ENCODE results near the gene FAM120C. TPM values are rescaled to one million over a fixed set of nuclear protein-coding genes. Genes with fewer than 3 reads are reported as not detected.

Gene FAM120C
- total RNA-seq, 1 experiment from 2014 or later, result 16.6 TPM

DNA sequence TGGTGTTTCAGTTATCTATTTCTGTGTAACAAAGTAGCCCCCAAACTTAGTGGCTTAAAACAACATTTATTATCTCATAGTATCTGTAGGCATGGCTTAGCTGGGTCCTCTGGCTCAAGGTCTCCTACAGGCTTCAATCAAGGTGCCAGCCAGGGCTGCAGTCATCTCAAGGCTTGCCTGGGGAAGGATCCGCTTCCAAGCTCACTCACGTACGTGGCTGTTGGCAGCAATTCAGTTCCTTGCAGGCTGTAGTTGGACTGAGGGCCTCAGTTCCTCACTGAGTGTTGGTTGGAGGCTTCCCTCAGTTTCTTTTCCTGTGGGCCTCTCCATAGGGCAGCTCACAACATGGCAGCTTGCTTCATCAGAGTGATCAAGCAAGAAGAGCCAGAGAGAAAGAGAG is 9.3 kb downstream of the FAM120C start:
- Histone ChIP-seq H3K4me1 (ENCODE audit: low read length) (peaks cover under 1% of the 10 kb centered on the region; the same call in 1 of the 2 replicates), H3K9ac (ENCODE audit: low read length) (no peak overlapping the region), H3K79me2 (ENCODE audit: low read length) (peaks cover 32% of the 10 kb centered on the region), H3K27ac (ENCODE audit: low read length) (no peak overlapping the region), H4K20me1 (ENCODE audit: insufficient read depth, low read depth, low read length) (no peaks in the 10 kb centered on the region), H3K4me3 (ENCODE audit: low read length) (no peak overlapping the region), H3K9me3 (ENCODE audit: low read length) (no peaks in the 10 kb centered on the region), H2AFZ (ENCODE audit: low read length) (no peak overlapping the region), H3K9me2 (replicated peaks; ENCODE audit: insufficient read depth, low read length) (no peaks in the 10 kb centered on the region), H3K4me2 (ENCODE audit: low read depth, low read length, poor library complexity, severe bottlenecking) (no peak overlapping the region), H3K36me3 (ENCODE audit: insufficient read depth, low read length) (peaks cover 20% of the 10 kb centered on the region), H3K27me3 (ENCODE audit: low read length) (no peaks in the 10 kb centered on the region)
- DNase-seq, result no peak

DNA sequence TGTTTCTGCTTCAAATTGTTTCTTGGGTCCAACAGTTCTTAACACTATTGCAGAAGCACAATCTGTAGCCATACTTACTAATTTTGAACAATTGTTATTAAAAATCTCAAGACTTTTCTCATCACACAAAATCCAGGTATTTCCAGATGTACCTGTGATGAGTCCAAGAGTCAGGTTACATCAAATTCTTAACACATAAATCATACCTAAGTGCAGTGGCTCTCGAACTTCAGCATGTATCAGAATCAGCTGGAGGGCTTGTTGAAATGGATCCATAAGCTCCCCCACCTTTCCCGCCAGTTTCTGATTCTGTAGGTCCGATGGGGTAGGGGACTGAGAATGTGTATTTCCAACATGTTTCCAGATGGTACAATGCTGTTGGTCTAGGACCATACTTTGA is 10.6 kb downstream of the FAM120C start:
- H3K4me1 ChIP-seq (ENCODE audit: low read length), result no peaks in the 10 kb centered on the region
- H3K27me3 ChIP-seq (ENCODE audit: low read length), result no peaks in the 10 kb centered on the region
- no peaks in the 10 kb centered on the region for H3K9me3 ChIP-seq (ENCODE audit: low read length)
- no peak overlapping the region for H3K4me3 ChIP-seq (ENCODE audit: low read length)
- H3K79me2 ChIP-seq (ENCODE audit: low read length), result peaks cover 19% of the 10 kb centered on the region
- H3K36me3 ChIP-seq (ENCODE audit: insufficient read depth, low read length), result peaks cover 18% of the 10 kb centered on the region
- no peak for DNase-seq
- H2AFZ ChIP-seq (ENCODE audit: low read length), result no peak overlapping the region
- no peak overlapping the region for H3K9ac ChIP-seq (ENCODE audit: low read length)
- no peaks in the 10 kb centered on the region for H4K20me1 ChIP-seq (ENCODE audit: insufficient read depth, low read depth, low read length)
- H3K4me2 ChIP-seq (ENCODE audit: low read depth, low read length, poor library complexity, severe bottlenecking), result no peak overlapping the region
- no peak overlapping the region for H3K27ac ChIP-seq (ENCODE audit: low read length)
- no peaks in the 10 kb centered on the region for H3K9me2 ChIP-seq (replicated peaks; ENCODE audit: insufficient read depth, low read length)

DNA sequence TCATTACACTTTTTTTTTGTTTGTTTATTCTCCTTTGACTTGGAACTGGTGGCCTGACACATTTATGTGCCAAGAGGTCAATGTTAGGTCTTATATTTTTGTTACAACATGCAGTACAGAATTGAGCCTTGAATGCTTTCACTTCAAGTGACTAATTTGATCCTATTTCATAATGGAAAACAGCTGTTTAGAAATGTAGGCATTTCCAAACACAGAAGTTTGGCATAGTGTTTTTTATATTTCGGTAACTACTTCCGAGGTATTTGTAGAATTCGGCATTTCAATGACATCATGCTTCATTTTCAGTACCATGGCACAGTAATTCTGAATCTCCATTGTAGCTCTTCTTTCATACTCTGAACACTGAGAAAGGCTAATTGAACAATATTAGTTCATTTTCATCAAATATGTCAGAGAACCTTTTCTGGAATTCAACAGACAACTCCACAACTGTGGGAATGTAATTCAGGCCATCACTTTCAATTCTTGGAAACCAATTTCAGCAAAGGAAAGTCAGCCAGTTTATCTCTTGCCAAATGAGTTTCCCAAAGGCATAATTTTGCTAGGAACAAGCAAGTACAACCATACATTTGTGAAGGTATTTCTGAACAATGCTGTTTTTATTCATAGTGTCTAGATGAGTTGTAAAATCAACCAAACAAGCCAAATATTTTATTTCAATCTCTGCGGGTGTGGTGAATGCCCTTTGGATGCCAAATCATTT is 11.4 kb downstream of the FAM120C start:
- Histone ChIP-seq H3K36me3 (ENCODE audit: insufficient read depth, low read length) (peaks cover 17% of the 10 kb centered on the region), H3K4me3 (ENCODE audit: low read length) (no peak overlapping the region), H3K27ac (ENCODE audit: low read length) (no peak overlapping the region), H3K9me2 (replicated peaks; ENCODE audit: insufficient read depth, low read length) (no peaks in the 10 kb centered on the region), H3K4me2 (ENCODE audit: low read depth, low read length, poor library complexity, severe bottlenecking) (no peak overlapping the region), H3K27me3 (ENCODE audit: low read length) (no peaks in the 10 kb centered on the region), H3K9ac (ENCODE audit: low read length) (no peak overlapping the region), H3K4me1 (ENCODE audit: low read length) (no peaks in the 10 kb centered on the region), H3K9me3 (ENCODE audit: low read length) (no peaks in the 10 kb centered on the region), H3K79me2 (ENCODE audit: low read length) (peaks cover 11% of the 10 kb centered on the region), H2AFZ (ENCODE audit: low read length) (no peak overlapping the region), H4K20me1 (ENCODE audit: insufficient read depth, low read depth, low read length) (no peaks in the 10 kb centered on the region)
- no peak for DNase-seq

DNA sequence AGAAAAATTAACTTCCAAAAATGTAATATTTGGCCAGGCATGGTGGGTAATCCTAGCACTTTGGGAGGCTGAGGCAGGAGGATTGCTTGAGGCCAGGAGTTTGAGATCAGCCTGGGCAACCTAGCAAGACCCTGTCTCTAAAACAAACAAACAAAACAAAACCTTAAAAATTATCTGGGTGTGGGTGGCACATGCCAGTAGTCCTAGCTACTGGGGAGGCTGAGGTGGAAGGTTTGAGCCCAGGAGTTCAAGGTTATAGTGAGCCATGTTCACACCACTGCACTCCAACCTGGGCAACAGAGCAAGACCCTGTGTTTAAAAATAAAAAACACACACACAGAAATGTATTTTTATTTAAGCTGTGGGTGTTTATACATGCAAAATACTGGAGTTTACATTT is 12.0 kb downstream of the FAM120C start:
- Histone ChIP-seq H3K79me2 (ENCODE audit: low read length) (peaks cover 6% of the 10 kb centered on the region; the same call in 1 of the 2 replicates), H3K9me2 (replicated peaks; ENCODE audit: insufficient read depth, low read length) (no peaks in the 10 kb centered on the region)

GRCh38 chrX:54166915-54167314 is 16.1 kb downstream of the FAM120C start:
- Histone ChIP-seq H3K4me3 (ENCODE audit: low read length) (no peak overlapping the region), H3K27ac (ENCODE audit: low read length) (no peak overlapping the region), H3K9me3 (ENCODE audit: low read length) (peaks cover 4% of the 10 kb centered on the region), H3K4me2 (ENCODE audit: low read depth, low read length, poor library complexity, severe bottlenecking) (no peak overlapping the region), H3K4me1 (ENCODE audit: low read length) (no peaks in the 10 kb centered on the region), H4K20me1 (ENCODE audit: insufficient read depth, low read depth, low read length) (no peaks in the 10 kb centered on the region), H3K79me2 (ENCODE audit: low read length) (no peaks in the 10 kb centered on the region), H3K36me3 (ENCODE audit: insufficient read depth, low read length) (no peaks in the 10 kb centered on the region), H3K9ac (ENCODE audit: low read length) (no peak overlapping the region), H3K9me2 (replicated peaks; ENCODE audit: insufficient read depth, low read length) (no peaks in the 10 kb centered on the region), H2AFZ (ENCODE audit: low read length) (no peak overlapping the region), H3K27me3 (ENCODE audit: low read length) (no peaks in the 10 kb centered on the region)
- peak; percentile 35 for DNase-seq

More for the DNA sequence above, 12.0 kb downstream of the FAM120C start:
- H3K4me2 ChIP-seq (ENCODE audit: low read depth, low read length, poor library complexity, severe bottlenecking), result no peak overlapping the region
- H3K9ac ChIP-seq (ENCODE audit: low read length), result no peak overlapping the region
- no peak overlapping the region for H3K4me3 ChIP-seq (ENCODE audit: low read length)
- H3K27ac ChIP-seq (ENCODE audit: low read length), result no peak overlapping the region
- no peak for DNase-seq
- peaks cover 13% of the 10 kb centered on the region for H3K36me3 ChIP-seq (ENCODE audit: insufficient read depth, low read length)
- no peaks in the 10 kb centered on the region for H3K4me1 ChIP-seq (ENCODE audit: low read length)
- H3K9me3 ChIP-seq (ENCODE audit: low read length), result no peaks in the 10 kb centered on the region
- no peaks in the 10 kb centered on the region for H4K20me1 ChIP-seq (ENCODE audit: insufficient read depth, low read depth, low read length)
- H3K27me3 ChIP-seq (ENCODE audit: low read length), result no peaks in the 10 kb centered on the region
- H2AFZ ChIP-seq (ENCODE audit: low read length), result no peak overlapping the region

DNA sequence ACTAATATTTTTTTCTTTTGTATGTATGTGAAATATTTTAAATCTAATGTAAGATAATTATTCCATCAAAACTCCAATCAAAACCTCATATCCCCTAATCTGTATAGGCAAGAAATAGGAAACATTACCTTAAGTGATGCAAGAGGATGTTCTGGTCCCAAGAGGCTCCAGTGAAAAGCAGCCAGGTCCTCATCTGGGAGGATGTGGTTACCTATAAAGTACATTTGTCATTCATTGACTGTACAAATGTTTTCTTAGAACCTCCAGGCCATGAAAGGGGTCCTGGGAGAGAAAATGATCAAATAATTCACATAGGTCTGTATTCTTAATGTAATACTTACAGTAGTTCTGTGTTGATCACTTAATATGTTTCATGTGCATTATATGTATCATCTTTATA is 25.5 kb downstream of the FAM120C start:
- H3K4me2 ChIP-seq (ENCODE audit: low read depth, low read length, poor library complexity, severe bottlenecking), result no peak overlapping the region
- H3K9me2 ChIP-seq (replicated peaks; ENCODE audit: insufficient read depth, low read length), result no peaks in the 10 kb centered on the region
- no peak overlapping the region for H3K27ac ChIP-seq (ENCODE audit: low read length)
- no peak overlapping the region for H2AFZ ChIP-seq (ENCODE audit: low read length)
- H3K9me3 ChIP-seq (ENCODE audit: low read length), result no peaks in the 10 kb centered on the region
- no peaks in the 10 kb centered on the region for H3K79me2 ChIP-seq (ENCODE audit: low read length)
- H3K36me3 ChIP-seq (ENCODE audit: insufficient read depth, low read length), result no peaks in the 10 kb centered on the region; the same call in 1 of the 2 replicates
- H3K27me3 ChIP-seq (ENCODE audit: low read length), result no peaks in the 10 kb centered on the region
- H3K4me1 ChIP-seq (ENCODE audit: low read length), result peaks cover 8% of the 10 kb centered on the region
- DNase-seq, result no peak
- no peaks in the 10 kb centered on the region for H4K20me1 ChIP-seq (ENCODE audit: insufficient read depth, low read depth, low read length)
- H3K9ac ChIP-seq (ENCODE audit: low read length), result no peak overlapping the region
- H3K4me3 ChIP-seq (ENCODE audit: low read length), result no peak overlapping the region

DNA sequence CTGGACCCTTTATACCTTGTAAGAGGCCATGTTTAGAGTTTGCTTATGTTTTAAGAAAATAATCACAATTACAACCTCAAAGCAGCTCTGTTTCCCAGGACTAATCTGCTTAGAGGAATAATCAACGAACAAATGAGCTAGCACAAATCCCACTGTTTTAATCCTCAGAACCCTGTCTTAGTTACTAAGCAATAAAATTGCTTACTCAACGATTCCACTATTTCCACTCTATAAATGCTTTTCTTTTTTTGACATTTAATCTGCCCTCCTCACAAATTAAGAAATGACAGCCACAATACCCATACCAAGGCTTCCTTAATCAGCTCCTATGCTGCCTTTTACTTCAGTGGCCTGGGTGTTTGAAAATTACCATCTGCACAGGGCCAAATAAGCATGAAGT is 48.8 kb downstream of the FAM120C start:
- H3K27ac ChIP-seq (ENCODE audit: low read length), result no peak overlapping the region
- H3K36me3 ChIP-seq (ENCODE audit: insufficient read depth, low read length), result no peaks in the 10 kb centered on the region
- DNase-seq, result no peak
- H3K9me3 ChIP-seq (ENCODE audit: low read length), result no peaks in the 10 kb centered on the region; the same call in 1 of the 2 replicates
- H3K4me1 ChIP-seq (ENCODE audit: low read length), result no peaks in the 10 kb centered on the region
- H3K4me2 ChIP-seq (ENCODE audit: low read depth, low read length, poor library complexity, severe bottlenecking), result no peak overlapping the region
- H2AFZ ChIP-seq (ENCODE audit: low read length), result no peak overlapping the region
- no peaks in the 10 kb centered on the region for H3K79me2 ChIP-seq (ENCODE audit: low read length)
- no peaks in the 10 kb centered on the region for H4K20me1 ChIP-seq (ENCODE audit: insufficient read depth, low read depth, low read length)
- H3K9ac ChIP-seq (ENCODE audit: low read length), result no peak overlapping the region
- no peak overlapping the region for H3K4me3 ChIP-seq (ENCODE audit: low read length)
- H3K27me3 ChIP-seq (ENCODE audit: low read length), result no peaks in the 10 kb centered on the region
- no peaks in the 10 kb centered on the region for H3K9me2 ChIP-seq (replicated peaks; ENCODE audit: insufficient read depth, low read length)

GRCh38 chrX:54116391-54116790 is 66.7 kb downstream of the FAM120C start:
- Histone ChIP-seq H4K20me1 (ENCODE audit: insufficient read depth, low read depth, low read length) (no peaks in the 10 kb centered on the region), H3K9me3 (ENCODE audit: low read length) (no peaks in the 10 kb centered on the region)
- no peak for DNase-seq

More at GRCh38 chrX:54116391-54116790, 66.7 kb downstream of the FAM120C start:
- no peaks in the 10 kb centered on the region for H3K27me3 ChIP-seq (ENCODE audit: low read length)
- peaks cover 6% of the 10 kb centered on the region for H3K4me1 ChIP-seq (ENCODE audit: low read length)
- no peaks in the 10 kb centered on the region for H3K9me2 ChIP-seq (replicated peaks; ENCODE audit: insufficient read depth, low read length)
- H3K36me3 ChIP-seq (ENCODE audit: insufficient read depth, low read length), result no peaks in the 10 kb centered on the region
- no peak overlapping the region for H3K4me3 ChIP-seq (ENCODE audit: low read length)
- H3K4me2 ChIP-seq (ENCODE audit: low read depth, low read length, poor library complexity, severe bottlenecking), result no peak overlapping the region
- no peak overlapping the region for H3K9ac ChIP-seq (ENCODE audit: low read length)
- no peaks in the 10 kb centered on the region for H3K79me2 ChIP-seq (ENCODE audit: low read length)
- H3K27ac ChIP-seq (ENCODE audit: low read length), result no peak overlapping the region
- no peak overlapping the region for H2AFZ ChIP-seq (ENCODE audit: low read length)

Measured in Karpas-422 (cell line).